Gastroesophageal sphincter (tissue), 3 donors: ENCODE measurements around the gene HTR4.

Source experiments
- CTCF ChIP-seq, 4 experiments: fragments of 200-600 bp in 2 of 4; fragments of 450-650 bp in 2 of 4; sonication (generic) in 1 of 4; IDR thresholded peaks; one replicate each; pipeline ENCODE4 v1.5.1; 2017 to 2019; ENCODE audit warnings: antibody characterized with exemption in 4 of 4, mild to moderate bottlenecking in 2 of 4, moderate library complexity in 2 of 4
- EP300 ChIP-seq: sonication (generic); formaldehyde crosslinking; IDR thresholded peaks from one replicate; pipeline ENCODE4 v1.6.1; 2017; ENCODE audit warnings: antibody characterized with exemption, mild to moderate bottlenecking
- POLR2A ChIP-seq, 2 donors: fragments of 450-650 bp; IDR thresholded peaks; one replicate each; pipeline ENCODE4 v1.6.1; 2017; ENCODE audit warnings: antibody characterized with exemption in 2 of 2, mild to moderate bottlenecking in 2 of 2, moderate library complexity in 1 of 2
- POLR2AphosphoS5 ChIP-seq: sonication (generic); formaldehyde crosslinking; IDR thresholded peaks from one replicate; pipeline ENCODE4 v1.6.1; 2017; ENCODE audit warnings: antibody characterized with exemption

DNA sequence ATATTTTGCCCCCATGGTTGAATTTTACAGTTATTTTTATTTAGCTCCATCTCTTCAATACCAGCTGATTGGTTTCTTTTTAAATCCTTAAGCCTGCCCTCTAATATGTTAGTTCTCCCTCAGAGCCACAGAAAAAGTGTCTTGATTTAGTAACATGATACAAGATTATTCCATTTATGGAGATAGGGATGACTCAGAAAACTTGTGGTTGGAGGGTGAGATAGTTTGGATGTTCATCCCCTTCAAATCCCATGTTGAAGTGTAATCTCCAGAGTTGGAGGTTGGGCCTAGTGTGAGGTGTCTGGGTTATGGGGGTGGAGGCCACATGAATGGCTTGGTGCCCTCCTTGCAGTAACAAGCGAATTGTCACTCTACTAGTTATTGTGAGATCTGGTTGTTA is 154.9 kb downstream of the HTR4 start:
- TF ChIP-seq POLR2A (IDR thresholded peaks at IDR 0.05): no peak
- no peak for TF ChIP-seq CTCF (IDR thresholded peaks at IDR 0.05)
- no peak for TF ChIP-seq POLR2AphosphoS5
- no peak for TF ChIP-seq EP300
